HG03064 (cell line): ENCODE data around the gene MAL.

Experiments used
- ATAC-seq: cut with Tn5 transposase; IDR thresholded peaks from one replicate; pipeline ENCODE4 v1.9.1; 2021; ENCODE audit warnings: low read depth; ENCODE audit not compliant: unreplicated experiment

The MAL gene

DNA sequence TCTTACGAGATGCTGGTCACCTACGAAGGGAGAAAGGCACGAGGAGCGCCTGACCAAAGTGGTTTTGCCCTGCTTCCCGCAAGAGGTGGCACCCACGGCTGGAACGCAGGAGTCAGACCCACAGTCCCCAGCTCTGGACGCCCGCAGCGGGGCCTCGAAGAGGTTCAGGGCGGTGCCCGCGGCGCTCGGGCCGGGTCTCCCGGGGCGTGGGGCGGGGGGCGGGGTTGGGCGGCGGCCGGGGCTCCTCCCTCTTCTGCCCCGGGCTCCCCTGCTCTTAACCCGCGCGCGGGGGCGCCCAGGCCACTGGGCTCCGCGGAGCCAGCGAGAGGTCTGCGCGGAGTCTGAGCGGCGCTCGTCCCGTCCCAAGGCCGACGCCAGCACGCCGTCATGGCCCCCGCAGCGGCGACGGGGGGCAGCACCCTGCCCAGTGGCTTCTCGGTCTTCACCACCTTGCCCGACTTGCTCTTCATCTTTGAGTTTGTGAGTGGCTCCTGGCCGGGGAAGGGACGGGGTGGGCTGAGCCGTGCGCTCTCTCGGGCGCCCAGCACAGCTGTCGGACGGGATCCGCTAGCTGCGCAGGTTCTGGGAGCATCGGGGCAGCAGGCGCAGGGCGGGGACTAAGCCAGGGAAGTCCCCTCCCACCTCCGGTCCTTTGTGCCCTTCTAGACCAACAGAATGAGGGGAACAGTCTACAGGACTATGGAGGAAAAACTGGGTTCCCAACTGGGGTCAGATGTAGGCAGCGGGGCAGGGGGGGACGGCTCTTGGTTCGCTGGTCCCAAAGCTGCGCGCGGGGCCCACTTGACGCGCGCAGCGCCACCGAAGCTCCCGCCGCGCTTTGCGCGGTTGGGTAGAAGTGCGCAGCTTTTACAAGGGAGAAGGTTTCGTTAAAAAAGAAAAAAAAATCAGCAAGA, at the start of gene MAL:
TSS of gene MAL (plus strand) at position 303 of the 914 bp plus-strand sequence. CDS start at position 388, 85 bp downstream.
- ATAC-seq = no peak

DNA sequence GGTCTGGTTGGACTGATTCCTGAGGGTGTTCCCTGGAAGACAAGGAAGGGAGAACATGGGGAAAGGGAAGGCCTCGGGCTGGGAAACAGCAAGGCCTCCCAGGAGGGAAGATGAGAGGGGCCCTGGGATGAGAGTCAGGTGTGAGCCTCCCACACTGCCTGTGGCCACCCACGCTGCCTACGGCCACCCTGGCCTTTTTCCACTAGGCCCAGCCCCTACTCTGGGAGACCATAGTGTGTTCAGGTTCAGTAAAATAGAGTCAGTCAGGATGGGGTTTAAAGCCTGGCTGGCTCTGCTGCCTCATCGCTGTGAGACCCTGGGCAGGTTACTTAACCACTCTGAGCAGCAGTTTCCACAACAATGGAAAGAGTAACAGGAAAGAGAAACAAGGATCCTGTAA, 47.7 kb upstream of the MAL start:
- ATAC-seq = no peak

DNA sequence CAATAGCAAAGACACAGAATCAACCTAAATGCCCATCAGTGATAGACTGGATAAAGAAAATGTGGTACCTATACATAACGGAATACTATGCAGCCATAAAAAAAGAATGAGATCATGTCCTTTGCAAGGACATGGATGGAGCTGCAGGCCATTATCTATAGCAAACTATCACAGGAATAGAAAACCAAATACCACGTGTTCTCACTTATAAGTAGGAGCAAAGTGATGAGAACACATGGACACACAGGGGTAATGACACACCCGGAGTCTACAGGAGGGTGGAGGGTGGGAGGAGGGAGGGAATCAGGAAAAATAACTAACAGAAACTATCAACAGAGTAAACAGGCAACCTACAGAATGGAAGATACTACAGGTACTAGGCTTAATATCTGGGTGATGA, 46.6 kb upstream of the MAL start:
- no peak for ATAC-seq

DNA sequence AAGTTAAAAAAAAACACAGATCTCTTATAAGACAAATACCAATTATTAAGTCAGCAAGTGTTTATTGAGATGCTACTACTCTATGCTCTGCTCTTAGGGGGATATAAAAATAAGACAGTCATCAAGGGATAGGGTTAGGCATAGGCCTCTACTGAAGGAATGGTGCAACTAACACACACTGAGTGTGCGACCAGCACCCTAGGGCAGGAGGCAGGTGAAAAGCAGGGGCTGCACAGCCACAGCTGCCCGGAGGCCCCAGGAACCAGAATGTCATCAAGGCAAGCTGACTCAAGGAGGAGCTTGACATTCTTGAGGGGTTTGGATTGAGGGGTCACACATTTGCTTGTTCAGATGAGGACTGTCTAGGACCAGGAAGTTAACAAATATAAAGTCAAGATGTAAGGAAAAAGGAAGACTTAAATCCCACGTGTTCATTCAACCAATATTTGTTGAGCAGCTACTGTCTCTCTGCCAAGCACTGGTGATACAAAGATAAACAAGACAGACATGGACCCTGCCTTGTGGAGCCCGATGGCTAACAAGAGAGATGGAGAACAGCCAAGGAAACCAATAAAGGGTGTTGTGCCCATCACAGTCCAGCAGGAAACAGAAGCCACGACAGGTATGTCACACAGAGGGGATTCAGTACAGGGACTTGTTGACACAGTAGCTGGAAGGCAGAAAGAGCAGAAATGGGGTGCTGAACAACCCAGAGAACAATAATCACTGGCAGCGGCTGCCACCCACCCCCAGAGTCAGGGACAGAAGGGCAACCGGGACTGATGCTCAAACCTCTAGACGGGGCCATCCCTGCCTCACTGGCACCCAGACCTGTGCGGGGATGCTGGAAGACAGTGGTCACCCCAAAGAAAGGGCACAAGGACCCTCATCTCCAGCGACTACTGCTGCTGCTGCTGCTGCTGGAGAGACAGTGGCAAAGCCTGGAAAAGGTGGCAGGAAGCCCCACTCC, 45.8 kb upstream of the MAL start:
- no peak for ATAC-seq

DNA sequence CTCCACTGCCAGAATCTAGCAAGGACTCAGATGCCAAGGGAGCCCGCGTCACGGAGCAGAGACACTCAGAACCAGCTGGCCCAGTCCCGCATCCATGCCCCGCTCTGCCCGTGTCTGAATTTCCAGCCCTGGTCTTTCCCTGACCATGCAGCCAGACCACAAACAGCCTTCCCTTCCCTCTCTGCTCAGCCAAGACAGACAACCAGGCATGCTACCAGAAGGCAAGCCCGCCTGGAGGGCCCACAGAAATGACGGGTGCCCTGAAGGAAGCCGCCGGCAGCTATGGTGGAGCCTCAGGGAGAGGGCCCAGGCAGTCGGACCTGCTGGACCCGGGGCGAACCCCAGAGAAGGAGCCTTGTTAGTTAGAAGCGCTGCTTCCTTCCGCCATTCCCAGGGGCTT, 45.1 kb upstream of the MAL start:
- ATAC-seq = no peak

DNA sequence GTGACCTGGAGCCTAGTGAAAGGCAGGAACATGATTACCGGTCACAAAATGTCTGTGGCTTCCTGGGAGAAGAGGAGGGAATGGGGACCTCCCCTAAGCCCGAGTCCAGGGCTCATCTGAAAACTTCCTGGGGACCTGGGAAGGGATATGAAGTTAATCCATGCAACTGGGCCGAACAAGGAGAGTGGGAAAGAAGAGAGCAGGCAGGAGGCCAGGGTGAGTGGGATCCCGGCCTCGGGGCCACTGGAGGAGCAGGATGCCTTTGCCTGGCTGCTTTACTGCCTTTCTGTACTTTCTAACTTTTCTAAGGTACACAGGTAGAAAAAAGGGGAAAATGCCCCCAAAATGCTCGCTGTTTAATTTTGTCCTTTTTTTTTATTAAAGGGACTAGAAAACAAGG, 43.4 kb upstream of the MAL start:
- no peak for ATAC-seq

DNA sequence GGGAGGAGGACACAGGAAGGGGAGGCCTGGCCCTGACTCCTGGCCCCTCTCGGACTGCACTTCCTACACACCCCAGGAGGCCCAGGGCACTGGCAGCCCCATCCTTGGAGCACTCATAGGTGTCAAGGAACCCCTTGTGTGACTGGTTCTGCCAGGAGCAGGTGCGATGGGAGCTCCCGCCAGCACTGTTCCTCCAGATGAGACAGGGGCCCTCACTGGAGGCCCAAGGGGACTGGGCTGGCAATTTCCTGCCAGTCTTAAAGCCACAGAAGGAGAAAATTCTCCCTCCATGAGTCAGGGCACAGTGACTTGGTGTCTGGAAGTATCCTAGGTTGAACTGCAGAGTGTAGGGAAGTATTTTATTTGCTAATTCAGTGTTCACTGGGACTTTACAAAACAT, 42.8 kb upstream of the MAL start:
- no peak for ATAC-seq

DNA sequence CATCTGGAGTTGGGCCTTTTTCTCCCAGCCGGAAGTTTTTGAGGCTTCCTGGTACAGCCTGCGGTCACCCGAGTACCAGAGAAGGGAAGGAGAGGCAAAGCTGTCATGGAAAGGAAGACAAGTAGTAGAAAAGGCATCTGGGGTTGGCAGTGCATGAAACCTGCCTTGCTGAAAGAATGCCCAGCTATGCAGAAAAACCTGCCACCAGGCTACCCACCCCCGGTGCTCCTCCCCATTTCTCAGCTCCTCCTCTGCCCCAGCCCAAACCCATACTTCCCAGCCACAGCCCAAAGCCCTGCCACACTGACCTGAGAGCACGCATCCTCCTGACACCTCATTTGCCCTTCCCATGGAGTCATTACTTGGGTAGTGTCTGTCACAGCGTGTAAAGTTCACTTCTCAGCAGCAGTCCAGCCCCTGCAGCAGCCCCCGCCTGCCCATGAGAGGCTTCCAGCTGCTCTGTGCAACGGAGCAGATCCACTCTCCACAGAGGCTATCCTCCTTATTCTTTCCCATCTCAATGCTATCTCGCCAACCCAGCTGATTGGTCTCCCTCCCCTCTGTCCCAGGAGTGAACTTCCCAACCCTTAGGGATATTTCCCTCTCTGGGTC, 40.4 kb upstream of the MAL start:
- no peak for ATAC-seq

DNA sequence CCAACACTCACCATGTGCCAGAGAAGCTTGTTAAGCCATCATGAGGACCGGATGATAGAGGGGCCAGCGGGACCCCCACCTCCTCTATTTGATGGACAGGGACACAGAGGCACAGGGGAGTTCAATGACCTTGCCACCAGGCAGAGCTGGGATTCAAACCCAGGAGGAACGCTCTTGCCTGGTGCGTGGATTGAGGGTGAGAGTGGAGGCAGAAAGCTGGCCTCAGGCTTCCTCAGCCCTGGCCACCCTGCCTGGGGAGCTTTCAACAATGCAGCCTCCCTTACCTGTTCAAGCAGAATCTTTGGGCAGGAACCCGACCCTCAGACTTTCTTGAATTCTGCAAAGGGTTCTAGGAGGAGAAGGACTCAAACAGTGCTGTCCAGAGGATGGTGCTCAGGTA, 39.9 kb upstream of the MAL start:
- ATAC-seq = no peak

DNA sequence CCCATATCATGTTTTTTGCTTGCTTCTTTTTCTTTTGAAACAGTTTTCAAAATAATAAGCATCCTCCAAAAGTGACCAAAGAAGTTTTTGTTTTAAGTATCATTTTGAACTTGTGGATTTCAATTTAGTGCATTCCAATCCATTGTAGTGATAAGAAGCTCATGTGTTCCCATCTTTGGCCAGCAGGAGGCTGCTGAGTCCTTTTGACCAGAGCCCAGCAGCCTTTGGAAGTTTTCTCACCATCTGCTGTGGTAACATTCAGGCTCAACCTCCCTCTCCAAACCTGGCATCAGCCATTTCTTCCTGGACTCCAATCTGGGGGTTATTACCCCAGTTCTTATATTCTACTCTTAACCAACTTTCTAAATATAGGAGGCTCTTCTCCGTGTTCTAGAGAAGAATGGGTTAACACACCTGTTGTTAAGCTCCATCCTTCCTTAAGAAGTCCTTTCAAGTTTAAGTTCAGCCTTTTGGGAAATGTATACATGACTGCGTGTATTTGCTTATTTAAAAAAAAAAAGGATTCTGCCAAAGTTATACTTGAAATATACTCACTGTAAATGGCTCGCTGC, 39.0 kb upstream of the MAL start:
- ATAC-seq = no peak

DNA sequence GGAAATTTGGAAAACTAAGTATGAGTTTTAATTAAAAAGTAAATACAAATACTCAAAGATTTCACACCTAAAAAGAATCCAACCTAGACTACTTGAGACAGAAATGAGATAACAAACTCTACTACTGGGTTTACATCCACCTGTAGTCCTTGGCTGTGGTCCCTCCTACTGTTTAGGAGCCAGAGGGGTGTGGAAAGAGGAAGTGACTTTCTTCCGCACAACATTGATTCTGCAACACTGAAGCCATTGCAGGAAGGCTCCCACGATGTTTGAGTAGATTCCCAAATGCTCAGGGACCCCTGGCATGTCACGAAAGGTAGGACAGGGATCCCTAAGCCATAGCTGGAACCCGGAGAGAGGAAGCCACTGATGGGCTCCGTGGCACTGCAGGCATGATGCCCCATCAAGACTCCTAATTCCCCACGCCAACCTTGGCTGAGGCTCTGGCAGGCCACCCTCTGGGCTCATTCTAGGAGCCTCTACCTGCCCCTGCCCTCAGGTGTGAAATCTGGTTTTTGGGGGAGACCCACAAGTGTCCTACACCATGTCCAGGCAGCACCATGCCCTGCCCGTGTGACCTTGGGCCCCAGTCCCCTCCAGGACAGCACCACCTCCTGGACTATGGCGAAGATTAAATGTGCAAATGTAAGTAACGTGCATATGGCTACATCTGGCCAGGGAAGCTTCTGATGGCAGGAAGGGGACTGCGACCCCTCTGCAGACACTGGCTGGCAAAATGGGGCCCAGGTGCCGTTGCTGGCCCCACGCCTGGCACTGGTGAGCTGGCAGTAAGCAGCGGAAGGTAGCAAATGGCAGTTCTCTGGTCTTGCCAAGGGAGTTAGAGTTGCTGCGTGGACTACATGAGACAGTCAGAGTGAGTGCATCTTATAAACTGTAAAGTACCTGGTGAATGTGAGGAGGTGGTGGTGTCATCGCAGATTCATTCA, 38.2 kb upstream of the MAL start:
- ATAC-seq = no peak

DNA sequence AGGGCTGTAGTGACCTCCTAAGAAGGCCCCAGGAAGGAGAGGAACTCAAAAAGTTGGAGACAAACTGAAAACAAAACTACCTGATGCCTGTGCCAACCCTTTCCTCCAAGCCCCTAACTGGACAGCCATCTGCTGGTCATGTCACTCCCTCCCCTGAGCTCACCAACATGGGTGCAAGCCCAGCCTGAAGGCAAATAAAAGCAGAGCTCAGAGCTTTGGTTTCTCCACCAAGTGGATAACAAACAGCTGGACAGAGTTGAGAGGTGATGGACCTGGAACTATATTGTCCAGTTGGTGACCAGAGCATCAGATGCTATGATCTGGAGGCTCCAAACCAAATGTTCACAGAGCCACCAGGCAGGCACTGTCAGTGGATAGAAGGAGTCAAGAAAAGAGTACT, 34.6 kb upstream of the MAL start:
- no peak for ATAC-seq

DNA sequence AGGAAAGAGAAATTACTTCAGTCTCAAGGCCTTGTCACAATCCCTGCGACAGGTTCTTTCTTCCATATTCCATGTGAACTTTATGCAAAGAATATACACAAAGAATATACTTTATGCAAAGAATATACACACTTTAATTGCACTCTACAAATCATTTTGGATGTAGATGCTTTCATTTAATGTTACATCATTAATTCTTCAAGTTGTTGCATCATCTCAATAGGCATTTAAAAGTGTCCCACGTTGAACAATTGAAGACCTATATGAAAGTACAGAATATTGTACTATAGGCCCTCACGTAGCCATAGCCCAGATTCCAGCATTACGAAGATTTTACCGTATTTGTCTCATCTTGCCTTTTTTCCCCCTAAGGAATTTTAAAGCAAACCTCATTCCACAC, 33.1 kb upstream of the MAL start:
- ATAC-seq = no peak

DNA sequence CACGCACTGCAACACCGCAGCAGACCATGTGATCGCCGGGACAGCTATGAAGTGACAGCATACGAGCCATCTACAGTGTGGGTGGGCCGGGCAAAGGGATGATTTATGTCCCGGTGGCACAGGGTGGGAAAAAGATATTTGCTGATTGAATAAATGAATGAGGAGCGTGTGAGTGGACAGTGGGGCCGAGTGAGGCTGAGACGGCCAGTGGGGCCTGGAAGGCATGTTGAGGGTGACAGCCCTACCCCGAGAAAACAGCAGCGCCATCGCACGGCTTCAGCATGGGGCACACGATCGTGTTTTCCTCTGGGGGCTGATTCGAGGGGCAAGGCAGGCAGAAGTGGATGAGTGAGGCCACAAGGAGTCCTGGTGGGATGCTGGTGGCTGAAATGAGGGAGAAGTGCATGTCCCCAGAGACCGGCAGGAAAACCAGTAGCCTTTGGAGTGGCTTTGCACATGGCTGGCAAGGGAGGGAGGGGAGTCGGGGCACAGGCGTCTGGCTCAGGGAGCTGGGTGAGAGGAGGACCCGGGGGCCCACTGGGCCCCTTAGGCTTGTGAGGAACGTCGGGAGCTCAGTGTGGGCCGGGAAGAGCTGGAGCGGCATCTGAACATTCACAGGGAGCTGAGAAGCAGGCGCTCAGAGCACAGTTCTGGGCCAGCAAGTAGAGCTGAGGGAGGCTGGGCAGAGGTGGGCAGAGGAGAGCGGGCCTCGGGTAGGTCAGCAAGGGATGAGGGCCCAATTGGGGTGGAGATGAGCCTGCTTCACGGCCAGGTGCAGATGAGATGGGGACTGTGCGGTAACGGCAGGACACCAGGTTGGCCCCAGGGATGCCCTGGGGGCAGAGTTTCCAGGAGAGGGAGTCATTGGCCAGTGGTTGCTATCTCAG, 32.1 kb upstream of the MAL start:
- no peak for ATAC-seq

DNA sequence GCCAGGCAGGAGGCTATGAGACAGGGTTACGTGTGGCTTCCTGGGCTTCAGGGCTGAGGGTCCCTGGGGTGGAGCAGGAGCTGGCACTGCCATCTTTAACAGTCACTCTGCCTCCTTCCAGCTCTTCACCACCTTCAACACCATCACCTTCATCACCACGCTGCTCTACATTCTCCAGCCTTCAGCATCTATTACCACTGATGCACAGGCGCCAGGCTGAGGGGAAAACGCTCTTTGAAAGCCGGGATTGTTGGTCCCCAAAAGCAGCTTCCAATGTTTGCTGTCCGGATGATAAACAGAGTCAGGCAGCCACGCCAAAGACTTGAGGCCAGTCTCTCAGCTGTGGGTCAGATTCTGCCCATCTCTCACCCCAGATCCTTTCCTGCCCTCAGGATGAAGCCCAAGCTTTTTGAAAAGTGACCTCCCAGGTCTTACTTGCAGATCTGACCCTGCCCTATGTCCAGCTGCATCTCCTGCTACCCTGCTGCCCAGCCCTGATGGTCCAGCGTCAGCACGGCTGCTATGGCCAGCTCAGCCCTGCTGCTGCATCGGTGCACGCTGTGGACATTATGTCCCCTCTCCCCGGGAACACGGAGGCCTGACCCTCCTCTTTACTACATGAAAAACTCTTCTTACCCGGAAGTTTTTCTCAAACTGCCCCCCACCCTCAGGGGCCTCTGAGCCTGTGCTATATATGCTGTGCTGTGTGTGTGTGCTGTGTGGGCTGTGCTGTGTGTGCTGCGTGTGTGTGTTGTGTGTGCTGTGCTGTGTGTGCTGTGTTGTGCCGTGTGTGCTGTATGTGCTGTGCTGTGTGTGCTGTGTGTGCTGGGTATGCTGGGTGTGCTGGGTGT, 31.2 kb upstream of the MAL start:
- no peak for ATAC-seq

DNA sequence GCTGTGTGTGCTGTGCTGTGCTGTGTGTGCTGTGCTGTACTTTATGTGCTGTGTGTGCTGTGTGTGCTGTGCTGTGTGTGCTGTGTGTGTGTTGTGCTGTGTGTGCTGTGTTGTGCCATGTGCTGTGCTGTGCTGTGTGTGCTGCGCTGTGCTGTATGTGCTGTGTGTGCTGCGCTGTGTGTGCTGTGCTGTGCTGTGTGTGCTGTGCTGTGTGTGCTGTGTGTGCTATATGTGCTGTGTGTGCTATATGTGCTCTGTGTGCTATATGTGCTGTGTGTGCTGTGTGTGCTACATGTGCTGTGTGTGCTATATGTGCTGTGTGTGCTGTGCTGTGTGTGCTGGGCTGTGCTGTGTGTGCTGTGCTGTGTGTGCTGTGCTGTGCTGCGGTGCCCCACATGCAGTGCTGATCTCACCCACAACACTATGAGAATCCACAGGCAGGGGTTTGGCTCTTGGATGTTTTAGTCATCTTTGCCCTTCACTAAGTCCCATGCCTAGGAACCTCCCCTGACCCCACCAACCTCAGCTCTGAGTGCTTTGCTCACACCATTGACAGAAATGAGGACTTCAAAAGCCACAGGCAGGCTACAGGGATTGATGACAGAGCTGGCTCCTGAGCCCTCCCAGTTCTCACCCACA, 30.5 kb upstream of the MAL start:
- ATAC-seq = no peak
